Fibroblast of skin of back (primary cell): Measurements from ENCODE around the gene PPP2R1B.

ENCODE experiments used
- DNase-seq: peaks from one replicate; pipeline ENCODE4 v3.0.0-alpha.2; 2013

PPP2R1B gene

GRCh38 chr11:111745719-111746504, 20.3 kb downstream of the PPP2R1B start:
- DNase-seq, result peak; percentile 59

- DNase-seq, result no peak
Measured at GRCh38 chr11:111743700-111744099, 22.5 kb downstream of the PPP2R1B start.

- DNase-seq, result no peak
Measured at GRCh38 chr11:111741751-111742150, 24.4 kb downstream of the PPP2R1B start.

GRCh38 chr11:111739299-111739698, 26.9 kb downstream of the PPP2R1B start:
- DNase-seq, result no peak

GRCh38 chr11:111737444-111738210, 28.6 kb downstream of the PPP2R1B start:
- no peak for DNase-seq

- DNase-seq, result no peak
Measured at GRCh38 chr11:111736621-111737443, 29.4 kb downstream of the PPP2R1B start.

- DNase-seq, result peak; percentile 74
Measured at GRCh38 chr11:111736181-111736590, 30.0 kb downstream of the PPP2R1B start.

GRCh38 chr11:111735262-111736116, 30.7 kb downstream of the PPP2R1B start:
- DNase-seq, result peak; percentile 99

GRCh38 chr11:111734954-111735261, 31.3 kb downstream of the PPP2R1B start:
- no peak for DNase-seq

GRCh38 chr11:111734101-111734953, 31.9 kb downstream of the PPP2R1B start:
- DNase-seq, result no peak

GRCh38 chr11:111733611-111734088, 32.5 kb downstream of the PPP2R1B start:
- no peak for DNase-seq

- peak; percentile 73 for DNase-seq
Measured at GRCh38 chr11:111733016-111733415, 33.2 kb downstream of the PPP2R1B start.

GRCh38 chr11:111731821-111732220, 34.4 kb downstream of the PPP2R1B start:
- DNase-seq, result no peak

- peak; percentile 33 for DNase-seq
Measured at GRCh38 chr11:111730871-111731591, 35.2 kb downstream of the PPP2R1B start.

GRCh38 chr11:111729831-111730311, 36.3 kb downstream of the PPP2R1B start:
- DNase-seq, result no peak

GRCh38 chr11:111729071-111729830, 36.9 kb downstream of the PPP2R1B start:
- no peak for DNase-seq

- DNase-seq, result no peak
Measured at GRCh38 chr11:111727431-111727830, 38.8 kb downstream of the PPP2R1B start.

GRCh38 chr11:111726301-111726713, 39.9 kb downstream of the PPP2R1B start:
- no peak for DNase-seq

- DNase-seq, result no peak
Measured at GRCh38 chr11:111725621-111726020, 40.6 kb downstream of the PPP2R1B start.
